Astrocyte of the spinal cord (primary cell): ENCODE results near the gene CCDC12.

Source experiments
- DNase-seq: peaks from one replicate; pipeline ENCODE4 v3.0.0; 2011; ENCODE audit warnings: low read depth, low spot score
- H3K4me3 ChIP-seq: 2 replicates; pipeline ENCODE4 v1.5.1; 2011; ENCODE audit warnings: low read depth, mild to moderate bottlenecking, low read length, moderate library complexity
- CTCF ChIP-seq: IDR thresholded peaks from 2 replicates; pipeline ENCODE4 v1.5.1; 2012; ENCODE audit warnings: low read depth, mild to moderate bottlenecking, low read length, inconsistent platforms
- in situ Hi-C: cut with HindIII; loops from 2 replicates; pipeline ENCODE4 v1.10.0; 2017; ENCODE audit warnings: low sequenced_read_pairs

Gene CCDC12

GRCh38 chr3:46918634-46919033, 57.9 kb downstream of the CCDC12 start:
- H3K4me3 ChIP-seq: no peak overlapping the region
- no peak for DNase-seq
- TF ChIP-seq CTCF: no peak
- in situ Hi-C loops: no loop called here

GRCh38 chr3:46918202-46918601, 58.3 kb downstream of the CCDC12 start:
- in situ Hi-C loops: no loop called here
- no peak for TF ChIP-seq CTCF
- H3K4me3 ChIP-seq: no peak overlapping the region
- DNase-seq: no peak

- H3K4me3 ChIP-seq: no peak overlapping the region
- no peak for TF ChIP-seq CTCF
- in situ Hi-C loops: no loop called here
- no peak for DNase-seq
Observed at GRCh38 chr3:46917257-46917656, 59.3 kb downstream of the CCDC12 start.

GRCh38 chr3:46916799-46917198, 59.7 kb downstream of the CCDC12 start:
- in situ Hi-C loops: no loop called here
- no peak for TF ChIP-seq CTCF
- no peak overlapping the region for H3K4me3 ChIP-seq
- DNase-seq: no peak

GRCh38 chr3:46916278-46916677, 60.3 kb downstream of the CCDC12 start:
- H3K4me3 ChIP-seq: no peak overlapping the region
- no peak for DNase-seq
- TF ChIP-seq CTCF: no peak
- in situ Hi-C loops: no loop called here

GRCh38 chr3:46915297-46915822, 61.2 kb downstream of the CCDC12 start:
- no peak for DNase-seq
- no peak overlapping the region for H3K4me3 ChIP-seq
- in situ Hi-C loops: no loop called here
- TF ChIP-seq CTCF: no peak

- TF ChIP-seq CTCF: no peak
- no peak for DNase-seq
- in situ Hi-C loops: no loop called here
- H3K4me3 ChIP-seq: no peak overlapping the region
Observed at GRCh38 chr3:46914849-46915248, 61.7 kb downstream of the CCDC12 start.
